Neural cell (in vitro differentiated cells): ENCODE measurements around the gene MAD1L1.

Experiments used
- SMC3 ChIP-seq: fragments of 450-650 bp; conservative IDR thresholded peaks from 2 replicates; pipeline ENCODE4 v1.6.1; 2014; ENCODE audit warnings: antibody characterized with exemption, mild to moderate bottlenecking, moderate library complexity; ENCODE audit not compliant: poor library complexity
- TF ChIP-seq, protein P1 (sequence below): fragments of 450-650 bp; IDR thresholded peaks from 2 replicates; pipeline ENCODE4 v1.5.1; 2014; ENCODE audit warnings: antibody characterized with exemption, mild to moderate bottlenecking, moderate library complexity; ENCODE audit not compliant: poor library complexity, severe bottlenecking

DNA sequence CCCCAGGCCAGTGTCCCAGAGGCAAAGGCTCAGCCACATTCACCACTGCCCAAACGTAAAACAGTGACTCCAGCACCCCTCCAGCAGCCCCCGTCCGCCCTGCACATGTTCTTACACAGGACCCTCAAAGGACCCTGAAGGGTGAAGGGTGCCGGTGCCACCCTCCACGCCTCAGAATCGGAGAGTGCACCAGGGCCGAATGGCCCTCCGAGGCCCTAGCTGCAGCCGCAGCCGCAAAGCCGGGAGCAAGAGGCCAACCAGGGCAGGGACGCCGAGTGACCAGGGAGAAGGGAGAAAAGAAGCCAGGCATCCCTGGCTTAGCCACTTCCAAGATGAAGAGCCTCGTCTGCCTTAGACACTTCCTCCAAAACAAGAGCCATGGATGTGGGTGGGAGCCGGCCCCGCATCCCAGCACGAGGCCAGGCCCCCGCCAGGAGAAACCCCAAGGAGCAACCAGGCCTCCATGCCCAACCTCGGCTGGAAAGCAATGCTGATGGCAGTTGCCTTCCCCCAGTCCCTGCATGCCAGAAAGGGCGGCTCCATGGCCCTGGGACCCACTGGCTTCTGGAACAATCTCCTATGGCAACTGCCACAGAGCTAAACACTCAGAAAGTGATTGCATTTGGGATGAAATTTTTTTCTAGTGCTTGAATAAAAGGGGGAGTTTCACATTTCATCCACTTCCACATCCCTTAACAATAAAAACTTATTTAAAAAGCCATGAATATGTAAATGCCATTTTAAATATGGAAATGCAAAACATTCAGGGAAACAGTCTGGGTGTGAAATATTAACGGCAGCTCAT is 92.3 kb downstream of the MAD1L1 start:
- TF ChIP-seq, protein P1, sequence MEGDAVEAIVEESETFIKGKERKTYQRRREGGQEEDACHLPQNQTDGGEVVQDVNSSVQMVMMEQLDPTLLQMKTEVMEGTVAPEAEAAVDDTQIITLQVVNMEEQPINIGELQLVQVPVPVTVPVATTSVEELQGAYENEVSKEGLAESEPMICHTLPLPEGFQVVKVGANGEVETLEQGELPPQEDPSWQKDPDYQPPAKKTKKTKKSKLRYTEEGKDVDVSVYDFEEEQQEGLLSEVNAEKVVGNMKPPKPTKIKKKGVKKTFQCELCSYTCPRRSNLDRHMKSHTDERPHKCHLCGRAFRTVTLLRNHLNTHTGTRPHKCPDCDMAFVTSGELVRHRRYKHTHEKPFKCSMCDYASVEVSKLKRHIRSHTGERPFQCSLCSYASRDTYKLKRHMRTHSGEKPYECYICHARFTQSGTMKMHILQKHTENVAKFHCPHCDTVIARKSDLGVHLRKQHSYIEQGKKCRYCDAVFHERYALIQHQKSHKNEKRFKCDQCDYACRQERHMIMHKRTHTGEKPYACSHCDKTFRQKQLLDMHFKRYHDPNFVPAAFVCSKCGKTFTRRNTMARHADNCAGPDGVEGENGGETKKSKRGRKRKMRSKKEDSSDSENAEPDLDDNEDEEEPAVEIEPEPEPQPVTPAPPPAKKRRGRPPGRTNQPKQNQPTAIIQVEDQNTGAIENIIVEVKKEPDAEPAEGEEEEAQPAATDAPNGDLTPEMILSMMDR, result no peak
- TF ChIP-seq SMC3, result no peak
